Vagina (tissue), 2 donors: ENCODE data around the gene ZC3HAV1L.

Experiments used
- CTCF ChIP-seq, 3 experiments: fragments of 450-650 bp in 2 of 3; fragments of 200-600 bp in 1 of 3; sonication (generic) in 1 of 3; IDR thresholded peaks; one replicate each; pipeline ENCODE4 v1.5.1; 2017 to 2019; ENCODE audit warnings: antibody characterized with exemption in 3 of 3, mild to moderate bottlenecking in 2 of 3, moderate library complexity in 2 of 3
- POLR2A ChIP-seq, 2 donors: fragments of 450-650 bp; IDR thresholded peaks; one replicate each; pipeline ENCODE4 v1.6.1; 2017; ENCODE audit warnings: antibody characterized with exemption in 2 of 2, mild to moderate bottlenecking in 2 of 2, moderate library complexity in 2 of 2
- POLR2AphosphoS5 ChIP-seq, 2 donors: sonication (generic); formaldehyde crosslinking; IDR thresholded peaks; one replicate each; pipeline ENCODE4 v1.9.0; 2017; ENCODE audit warnings: antibody characterized with exemption in 2 of 2, mild to moderate bottlenecking in 2 of 2, low read depth in 1 of 2; ENCODE audit not compliant: insufficient read depth in 1 of 2

GRCh38 chr7:139041378-139042085, 5.7 kb upstream of the ZC3HAV1L start:
- TF ChIP-seq CTCF (IDR thresholded peaks at IDR 0.05), result no peak
- no peak for TF ChIP-seq POLR2A (IDR thresholded peaks at IDR 0.05)
- TF ChIP-seq POLR2AphosphoS5 (IDR thresholded peaks at IDR 0.05; ENCODE audit: insufficient read depth in 1 of 2, low read depth in 1 of 2), result no peak
